SH-SY5Y (cell line): ENCODE results near the gene MYBPH.

ENCODE experiments used
- GATA2 ChIP-seq: IDR thresholded peaks from 2 replicates; pipeline ENCODE4 v1.6.1; 2011; ENCODE audit warnings: mild to moderate bottlenecking, low read depth, low read length
- GATA3 ChIP-seq: IDR thresholded peaks from 2 replicates; pipeline ENCODE4 v1.6.1; 2011; ENCODE audit warnings: low read depth, mild to moderate bottlenecking, low read length, moderate library complexity

MYBPH gene

GRCh38 chr1:203177036-203177405, 1.4 kb upstream of the MYBPH start:
- TF ChIP-seq GATA2, result no peak

DNA sequence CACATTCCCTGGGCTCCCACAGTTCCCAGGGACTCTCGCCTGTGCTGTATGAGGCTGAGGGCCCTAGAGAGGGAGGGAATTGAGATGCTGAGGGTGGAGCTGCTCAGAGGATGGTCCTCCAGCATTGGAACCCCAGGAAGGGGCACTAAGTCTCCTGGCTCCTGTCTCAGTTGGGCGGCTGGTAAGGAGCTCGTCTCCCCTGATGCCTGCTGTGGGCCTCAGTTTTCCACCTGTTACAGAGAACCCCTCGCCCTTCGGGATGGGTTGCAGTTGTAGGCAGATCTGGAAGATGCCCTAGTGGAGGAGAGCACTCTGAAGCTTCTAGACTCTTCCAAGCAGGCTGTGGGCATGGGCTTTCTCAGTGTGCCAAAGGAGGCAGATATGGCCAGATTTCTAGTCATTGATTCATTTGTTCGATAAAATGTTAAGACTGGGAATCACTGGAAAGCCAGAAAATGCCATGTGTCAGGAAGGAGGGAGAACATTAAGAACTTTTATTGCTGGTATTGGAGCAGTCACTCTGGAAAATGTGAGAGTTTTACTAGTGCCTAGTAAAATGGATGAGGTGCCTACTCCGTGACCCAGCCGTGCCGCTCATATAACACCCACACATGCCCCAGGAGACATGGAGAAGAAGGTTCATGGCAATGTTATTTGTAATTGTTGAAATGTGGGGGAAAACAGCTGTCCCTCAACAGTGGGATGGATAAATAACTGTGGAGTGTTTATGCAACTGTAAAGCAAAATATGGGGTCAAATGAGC, 828 bp upstream of the MYBPH start:
- no peak for TF ChIP-seq GATA2
- TF ChIP-seq GATA3, result no peak

GRCh38 chr1:203175827-203176241, 208 bp upstream of the MYBPH start:
- no peak for TF ChIP-seq GATA3
- no peak for TF ChIP-seq GATA2

- TF ChIP-seq GATA3 (no peak), GATA2 (no peak)
These were observed 1.2 kb downstream of the MYBPH start for GRCh38 chr1:203174324-203174985.

GRCh38 chr1:203173566-203173965, 2.1 kb downstream of the MYBPH start:
- TF ChIP-seq GATA2 (no peak), GATA3 (no peak)

- no peak for TF ChIP-seq GATA2
- TF ChIP-seq GATA3, result no peak
These were observed 2.5 kb downstream of the MYBPH start for GRCh38 chr1:203173011-203173555.

GRCh38 chr1:203172184-203173010, 3.2 kb downstream of the MYBPH start:
- TF ChIP-seq GATA2, result no peak
- no peak for TF ChIP-seq GATA3

GRCh38 chr1:203171341-203172183, 4.1 kb downstream of the MYBPH start:
- TF ChIP-seq GATA2 (no peak), GATA3 (no peak)

DNA sequence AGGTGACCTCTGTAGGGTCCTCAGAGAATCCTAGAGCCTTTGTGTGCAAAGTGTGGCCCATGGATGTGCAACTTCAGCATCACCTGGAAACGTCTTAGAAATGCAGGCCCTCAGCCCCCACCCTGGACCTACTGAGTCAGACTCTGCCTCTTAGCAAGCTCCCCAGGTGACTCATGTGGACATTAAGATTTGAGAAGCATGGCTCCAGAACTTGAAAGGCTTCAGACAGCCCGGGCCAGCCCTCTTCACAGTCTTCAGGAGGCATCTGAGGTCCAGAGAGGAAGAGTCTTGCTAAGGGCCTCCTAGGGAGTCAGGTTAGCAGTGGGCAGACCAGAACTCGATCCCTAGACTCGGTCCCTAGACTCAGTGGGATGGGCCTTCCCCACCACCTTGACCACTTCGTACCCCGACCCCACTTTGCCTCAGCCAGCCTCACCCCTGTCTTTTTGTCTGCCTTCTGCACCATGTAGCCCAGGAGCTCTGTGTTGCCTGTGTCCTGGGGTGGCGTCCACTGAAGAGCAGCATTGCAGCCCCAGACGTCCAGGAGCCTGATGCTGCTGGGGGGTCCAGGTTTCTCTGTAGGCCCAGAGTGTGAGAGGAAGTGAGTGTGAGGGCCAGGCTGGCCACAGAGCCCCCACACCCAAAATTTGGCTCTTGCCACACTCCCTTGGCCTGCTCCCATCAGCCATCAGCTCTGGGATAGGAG, 4.8 kb downstream of the MYBPH start:
- no peak for TF ChIP-seq GATA3
- TF ChIP-seq GATA2, result no peak

DNA sequence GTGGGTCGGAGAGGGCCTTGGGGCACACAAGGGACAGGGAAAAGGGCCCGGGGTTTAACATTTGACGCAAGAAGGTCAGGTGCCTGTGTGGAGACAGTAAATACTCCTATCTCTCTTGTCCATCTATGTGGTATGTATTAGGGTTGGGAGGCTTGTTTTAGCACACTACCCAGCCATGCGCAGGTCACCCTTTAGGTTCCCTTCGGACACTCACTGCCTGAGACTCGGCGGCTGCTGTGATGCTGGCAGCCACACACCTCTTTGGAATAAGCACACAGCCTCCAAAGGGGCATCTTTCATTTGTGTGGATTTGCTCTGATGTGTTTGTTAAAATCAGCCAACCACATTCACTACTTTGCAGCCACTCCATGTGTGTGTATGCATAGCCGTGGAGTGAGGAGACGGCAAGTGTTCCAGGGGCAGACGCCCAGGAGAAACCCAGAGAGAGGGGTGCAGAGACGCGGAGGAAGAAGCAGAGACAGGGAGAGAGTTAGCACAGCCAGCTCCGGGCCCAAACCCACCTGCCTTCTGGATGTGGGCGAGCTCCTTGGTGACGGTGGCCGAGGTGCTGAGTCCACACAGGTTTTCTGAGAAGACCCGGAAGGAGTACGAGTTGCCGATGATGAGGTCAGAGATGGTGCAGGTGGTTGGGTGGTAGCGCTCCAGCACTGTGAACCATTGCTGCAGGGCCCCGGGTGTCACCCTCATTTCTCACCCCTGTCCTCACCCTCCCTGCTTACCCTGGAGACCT, 5.7 kb downstream of the MYBPH start:
- no peak for TF ChIP-seq GATA2
- TF ChIP-seq GATA3, result no peak

DNA sequence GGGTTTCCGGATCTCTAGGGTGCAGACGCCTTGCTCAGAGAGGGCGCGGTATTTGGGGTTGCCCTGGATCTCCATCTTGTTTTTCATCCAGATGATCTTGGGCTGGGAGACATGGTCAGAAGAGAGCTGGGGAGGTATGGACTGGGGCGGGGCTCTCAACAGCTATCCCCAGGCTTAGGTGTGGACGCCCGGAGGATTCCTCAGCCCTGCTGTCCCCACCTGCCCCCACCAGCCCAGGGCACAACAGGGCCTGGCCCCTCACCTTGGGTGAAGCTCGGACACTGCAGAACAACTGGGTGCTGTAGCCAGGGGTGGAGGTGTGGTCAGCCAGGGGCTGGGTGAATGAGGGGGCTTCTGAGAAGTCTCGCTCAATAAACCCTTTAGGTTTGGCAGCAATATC, 6.6 kb downstream of the MYBPH start:
- no peak for TF ChIP-seq GATA2

DNA sequence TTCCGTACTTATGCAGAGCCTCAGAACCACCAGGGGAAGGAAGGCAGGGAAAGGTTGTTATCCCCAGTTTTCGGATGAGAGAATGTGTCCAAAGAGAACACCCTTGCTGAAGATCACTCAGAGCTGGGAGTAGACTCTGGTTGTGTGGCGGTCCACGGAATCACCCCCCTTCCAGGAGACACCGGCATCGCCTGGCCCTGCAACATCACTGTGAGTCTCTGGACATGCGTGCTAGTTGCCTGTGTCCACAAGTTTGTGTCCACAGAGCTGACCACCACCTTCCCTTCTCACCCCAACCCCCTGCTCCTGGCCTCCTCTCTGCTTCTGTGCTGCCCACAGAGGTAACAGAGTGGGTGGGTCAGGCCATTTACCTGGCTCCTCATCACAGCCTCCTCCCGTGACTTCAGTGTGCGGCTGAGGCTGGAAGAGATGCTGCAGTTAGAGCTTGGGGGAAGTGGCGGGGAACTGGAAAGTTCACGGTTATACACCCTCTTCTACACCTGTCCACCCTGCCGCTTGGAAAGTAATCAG, 7.3 kb downstream of the MYBPH start:
- no peak for TF ChIP-seq GATA2
- no peak for TF ChIP-seq GATA3
